Stimulated activated CD8-positive, alpha-beta memory T cell treated with anti-CD3 and anti-CD28 coated beads, Interleukin-4, amount 100 ng/mL, for 24 hours (primary cell): ENCODE data around the gene SORCS1.
"Not testable (repeated sequence)": the region's sequence is repeated elsewhere in the genome, so short reads cannot be mapped to it uniquely, and the experiment has no call there.

Source experiments
- DNase-seq: peaks from one replicate; pipeline ENCODE4 v3.0.0-alpha.2; 2020; ENCODE audit warnings: low read depth

Gene SORCS1

DNA sequence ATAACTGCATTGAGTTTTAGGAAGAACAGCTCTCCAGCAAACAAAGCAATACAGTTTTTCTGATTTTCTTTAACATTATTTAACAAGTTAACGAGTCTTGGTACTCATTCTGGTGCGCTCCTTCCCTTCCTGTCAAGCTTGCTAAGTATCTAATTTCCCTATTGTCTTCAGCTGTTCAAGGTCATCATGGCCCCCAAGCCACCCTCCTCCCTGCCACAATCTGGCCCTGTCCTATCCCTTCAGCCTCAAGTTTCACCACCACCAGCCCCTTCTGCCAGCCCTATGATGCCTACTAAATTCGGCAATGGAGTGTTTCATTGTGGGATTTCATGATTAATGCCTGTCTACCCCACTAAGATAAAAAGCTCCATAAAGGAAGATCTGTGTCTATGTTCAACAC lies 121.0 kb downstream of the SORCS1 start:
- DNase-seq: no peak

DNA sequence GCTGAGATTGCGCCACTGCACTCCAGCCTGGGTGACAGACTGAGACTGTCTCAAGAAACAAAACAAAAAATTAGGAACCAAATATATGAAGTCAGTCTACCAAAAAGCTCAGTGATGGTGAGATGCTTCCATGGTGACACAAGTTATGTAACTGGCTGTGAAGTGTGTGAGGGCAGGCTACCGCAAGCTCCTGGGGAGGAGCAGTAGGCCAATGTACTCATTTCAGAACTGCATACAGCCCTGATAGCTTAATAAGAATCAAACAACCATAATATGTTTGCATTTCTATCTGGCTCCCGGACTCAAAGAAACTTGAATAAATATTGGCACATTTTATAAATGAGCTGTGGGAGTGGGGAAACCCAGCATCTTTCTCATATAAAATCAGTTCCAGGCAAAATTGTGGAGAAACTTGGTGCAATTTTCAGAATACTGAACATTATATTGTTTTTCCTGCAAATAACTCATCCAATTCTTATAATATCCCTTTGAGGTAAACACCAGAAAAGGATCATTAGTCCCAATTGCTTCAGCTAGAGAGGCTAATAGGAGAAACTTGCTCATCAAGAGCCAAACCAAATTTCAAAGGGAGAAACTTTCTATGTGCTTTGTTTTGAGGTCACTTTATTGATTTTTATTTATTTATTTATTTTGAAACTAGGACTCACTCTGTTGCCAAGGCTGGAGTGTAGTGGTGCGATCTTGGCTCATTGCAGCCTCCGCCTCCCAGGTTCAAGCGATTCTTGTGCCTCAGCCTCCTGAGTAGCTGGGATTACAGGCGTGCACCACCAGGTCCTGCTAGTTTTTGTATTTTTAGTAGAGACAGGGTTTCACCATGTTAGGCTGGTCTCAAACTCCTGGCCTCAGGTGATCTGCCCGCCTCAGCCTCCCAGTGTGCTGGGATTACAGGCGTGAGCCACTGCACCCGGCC lies 127.0 kb downstream of the SORCS1 start:
- no peak for DNase-seq

DNA sequence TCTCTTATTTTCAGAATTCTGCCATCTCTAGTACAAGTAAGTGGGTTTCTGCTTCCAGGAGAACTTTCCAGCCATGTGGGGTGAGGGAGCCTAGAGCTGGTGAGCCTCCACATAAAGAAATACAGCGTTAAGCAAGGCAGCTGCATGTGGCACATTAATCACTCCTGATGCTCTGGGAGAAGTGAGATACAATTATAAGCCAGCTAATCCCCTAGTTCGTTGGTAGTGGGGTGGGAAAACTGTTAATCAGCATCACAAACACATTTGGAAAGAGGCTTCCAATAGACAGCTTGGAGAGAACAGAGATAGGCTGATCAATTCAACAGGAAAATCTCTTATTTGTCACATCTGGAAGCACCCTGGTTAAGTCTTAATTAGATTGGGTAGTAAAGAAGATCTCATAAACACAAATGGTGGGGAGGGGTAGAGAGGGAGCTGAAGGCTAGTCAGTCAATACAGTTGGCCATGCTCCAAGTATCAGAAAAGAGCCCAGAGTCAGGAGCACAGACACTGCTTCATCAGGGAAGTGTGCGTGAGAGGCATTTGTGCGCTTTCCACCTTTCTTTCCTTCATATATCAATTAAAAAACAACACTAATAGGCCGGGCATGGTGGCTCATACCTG lies 130.6 kb downstream of the SORCS1 start:
- DNase-seq: no peak

DNA sequence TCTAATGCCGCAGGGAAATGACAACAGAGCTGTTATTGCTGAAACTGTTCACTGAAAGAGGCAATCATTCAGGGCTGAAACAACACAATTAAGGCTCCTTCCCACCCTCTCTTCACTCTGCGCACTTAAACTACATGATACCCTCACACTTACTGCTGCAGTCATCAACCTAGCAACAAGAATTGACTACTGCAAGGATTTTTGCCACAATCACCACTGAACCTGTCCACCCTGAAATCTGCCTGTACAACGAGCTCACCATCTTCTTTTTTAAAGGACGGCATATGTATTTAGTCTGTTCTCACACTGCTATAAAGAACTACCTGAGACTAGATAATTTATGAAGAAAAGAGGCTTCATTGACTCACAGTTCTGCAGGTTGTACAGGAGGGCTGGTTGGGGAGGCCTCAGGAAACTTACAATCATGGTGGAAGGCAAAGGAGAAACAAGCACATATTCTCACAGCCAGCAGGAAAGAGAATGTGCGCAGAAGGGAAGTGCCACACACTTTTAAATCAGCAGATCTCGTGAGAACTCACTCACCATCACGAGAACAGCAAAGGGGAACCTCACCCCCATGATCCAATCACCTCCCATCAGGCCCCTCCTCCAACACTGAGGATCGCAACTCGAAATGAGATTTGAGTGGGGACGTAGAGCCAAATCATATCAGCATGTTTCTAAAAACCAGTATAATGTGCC lies 131.7 kb downstream of the SORCS1 start:
- DNase-seq: no peak

DNA sequence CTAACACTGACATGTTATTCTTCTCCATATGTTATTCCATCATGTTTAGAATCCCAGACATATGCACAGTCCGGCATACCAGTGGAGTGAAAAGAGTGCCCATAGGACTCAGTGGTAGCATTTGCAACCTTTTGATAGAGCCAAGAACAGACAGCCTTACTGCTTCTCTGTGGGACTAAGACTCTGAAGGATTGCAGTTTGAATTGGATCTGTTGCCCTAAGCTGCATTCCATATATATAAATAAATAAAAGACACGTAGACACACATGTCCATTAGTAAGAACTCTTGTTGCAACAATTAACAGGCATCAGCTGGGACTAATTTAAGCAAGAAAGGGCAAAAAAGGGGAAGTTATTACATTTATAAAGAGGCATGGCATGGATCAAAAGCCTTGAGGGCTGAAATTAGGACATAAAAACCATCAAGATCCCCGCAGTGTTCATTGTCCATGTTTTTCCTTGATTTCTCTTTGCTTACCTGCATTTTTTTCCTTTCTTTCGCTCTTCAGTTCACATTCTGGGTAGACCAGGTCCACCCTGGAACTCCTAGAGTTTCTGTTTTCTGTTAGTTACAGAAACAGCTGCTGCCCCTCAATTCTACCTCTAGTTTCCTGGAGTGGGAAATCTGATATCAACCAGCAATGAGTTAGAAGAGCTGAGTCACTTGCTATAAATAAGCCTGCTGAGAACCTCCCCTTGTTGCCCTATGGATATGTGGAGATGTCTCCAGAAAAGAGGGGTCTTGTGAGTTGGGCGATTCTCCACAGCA lies 132.4 kb downstream of the SORCS1 start:
- DNase-seq: no peak

DNA sequence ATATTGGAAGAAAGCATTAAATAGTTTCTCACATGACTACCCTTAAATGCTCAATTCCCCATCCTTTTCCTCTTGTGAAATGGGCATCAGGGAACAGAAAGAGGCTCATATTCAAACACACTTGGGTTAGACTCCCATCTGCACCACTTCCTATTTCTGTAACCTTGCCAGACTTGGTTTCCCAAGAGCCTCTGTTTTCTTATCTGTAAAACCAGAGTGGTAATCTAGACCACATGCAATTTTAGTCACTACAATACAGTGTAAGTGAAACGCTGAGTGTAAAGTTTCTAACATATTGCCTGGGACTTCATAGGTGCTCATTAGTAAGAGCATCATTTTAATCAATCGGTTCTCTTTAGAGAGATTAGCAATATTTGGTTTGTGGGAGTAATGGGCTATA lies 136.3 kb downstream of the SORCS1 start:
- no peak for DNase-seq

DNA sequence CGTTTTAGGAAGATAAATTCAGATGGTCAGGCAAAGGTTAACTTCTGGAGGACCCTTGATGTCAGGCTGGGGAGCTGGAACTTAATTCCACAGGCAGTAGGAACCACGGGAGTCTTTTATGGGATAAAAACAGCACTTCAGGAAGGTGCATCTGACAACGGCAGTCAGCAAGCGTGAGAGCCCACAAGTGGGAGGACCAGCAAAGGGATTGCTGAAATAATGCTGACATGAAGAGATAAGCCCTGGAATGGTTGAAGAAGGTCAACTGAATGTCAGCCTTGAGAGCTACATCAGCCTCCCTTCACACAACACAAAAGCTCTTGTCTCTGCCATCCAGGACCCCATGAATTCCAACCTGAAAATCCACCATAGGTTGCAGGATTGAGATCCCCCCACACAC lies 138.8 kb downstream of the SORCS1 start:
- no peak for DNase-seq

DNA sequence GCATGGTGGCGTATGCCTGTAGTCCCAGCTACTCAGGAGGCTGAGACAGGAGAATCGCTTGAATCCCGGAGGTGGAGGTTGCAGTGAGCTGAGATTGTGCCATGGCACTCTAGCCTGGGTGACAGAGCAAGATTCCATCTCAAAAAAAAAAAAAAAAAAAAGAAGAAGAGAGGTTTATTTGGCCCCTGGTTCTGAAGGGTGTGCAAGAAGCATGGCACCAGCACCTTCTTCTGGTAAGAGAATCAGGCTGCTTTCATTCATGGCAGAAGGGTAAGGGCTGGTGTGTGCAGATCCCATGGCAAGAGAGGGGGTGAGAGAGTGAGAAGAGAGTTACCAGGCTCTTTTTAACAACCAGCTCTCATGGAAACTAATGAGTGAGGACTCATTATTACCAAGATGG lies 140.5 kb downstream of the SORCS1 start:
- DNase-seq: not testable (repeated sequence)

DNA sequence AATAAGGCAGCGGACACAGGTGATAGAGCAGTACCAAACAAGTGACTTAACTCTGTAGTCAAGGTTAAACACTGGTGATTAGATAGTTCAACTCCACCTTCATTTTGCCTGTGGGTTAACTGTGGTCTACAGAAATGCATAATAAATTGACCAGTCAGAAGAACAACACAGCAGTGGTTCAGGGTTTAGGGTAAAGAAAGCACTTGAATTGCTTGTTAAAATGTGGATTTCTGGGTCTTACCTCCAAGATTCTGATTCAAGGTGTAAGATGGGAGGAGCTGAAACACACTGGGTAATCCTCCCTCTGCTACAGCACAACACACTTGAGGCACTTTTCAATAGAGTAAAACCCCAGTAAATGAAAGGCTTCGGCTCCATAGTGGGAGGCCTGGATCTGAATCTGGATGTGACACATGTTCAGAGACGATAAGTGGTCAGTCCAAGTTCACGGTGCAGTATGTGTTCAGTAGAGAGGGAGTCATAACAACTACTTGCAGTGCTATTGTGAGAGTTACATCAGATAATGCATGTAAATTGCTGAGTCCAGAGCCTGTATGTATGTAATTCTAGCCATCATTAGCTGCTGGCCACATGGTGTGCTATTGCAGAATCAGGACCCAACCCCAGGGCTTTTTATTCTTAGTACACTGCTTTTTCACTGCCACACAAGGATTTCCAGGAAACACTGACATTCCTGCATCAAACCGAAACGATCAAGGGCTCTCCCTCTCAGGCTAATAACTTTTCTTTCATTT lies 141.7 kb downstream of the SORCS1 start:
- DNase-seq: no peak

DNA sequence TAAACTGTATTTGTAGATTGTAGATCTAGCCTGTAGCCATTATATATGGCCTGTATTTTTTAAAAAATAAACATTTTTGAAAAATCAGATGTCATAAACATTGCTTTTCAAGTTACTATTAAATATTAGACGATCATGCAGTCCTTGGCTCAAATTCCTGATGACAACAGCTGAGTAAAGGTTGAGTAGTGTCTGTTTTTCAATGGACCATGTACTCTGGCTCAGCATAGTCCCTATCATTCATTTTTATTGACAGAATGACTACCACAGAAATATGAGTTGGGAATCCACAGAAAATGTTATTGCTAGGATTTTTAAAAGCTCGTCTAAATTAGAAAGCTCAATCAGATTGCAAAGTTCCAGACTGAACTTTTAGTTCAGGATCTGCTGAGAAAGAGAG lies 145.4 kb downstream of the SORCS1 start:
- no peak for DNase-seq

DNA sequence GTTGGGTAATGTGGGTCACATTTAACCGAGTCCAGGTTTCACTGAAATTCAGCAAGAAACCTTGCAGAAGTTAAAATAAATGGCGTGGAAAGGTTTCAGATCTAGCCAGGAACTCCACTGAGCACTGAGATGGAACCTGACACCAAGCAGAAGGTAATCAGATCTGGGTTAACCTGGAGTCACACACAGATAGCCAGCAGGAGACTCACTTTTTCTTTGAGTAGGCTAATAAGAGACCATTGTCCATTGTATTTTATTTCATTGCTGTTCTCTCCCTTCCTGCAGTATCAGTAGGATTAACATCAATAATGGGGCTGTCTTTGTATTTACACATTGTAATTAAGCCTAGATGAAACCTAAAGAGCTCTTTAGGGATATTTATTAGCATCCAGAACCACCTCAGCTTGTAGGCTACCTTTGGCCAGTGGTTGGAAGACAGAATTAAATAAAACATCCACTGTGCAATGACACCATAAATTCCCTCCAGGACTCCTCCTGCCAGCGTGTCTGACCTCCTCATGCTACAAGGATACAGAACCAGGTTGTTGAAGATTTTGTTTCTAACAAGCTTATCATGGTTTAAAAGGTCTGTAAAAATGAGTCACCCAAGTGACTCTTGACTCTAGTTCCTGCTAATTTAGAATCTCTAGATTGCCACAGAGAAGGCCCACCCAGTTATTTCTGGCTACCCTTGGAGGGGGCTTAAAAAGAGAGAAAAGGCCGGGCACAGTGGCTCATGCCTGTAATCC lies 151.1 kb downstream of the SORCS1 start:
- no peak for DNase-seq

DNA sequence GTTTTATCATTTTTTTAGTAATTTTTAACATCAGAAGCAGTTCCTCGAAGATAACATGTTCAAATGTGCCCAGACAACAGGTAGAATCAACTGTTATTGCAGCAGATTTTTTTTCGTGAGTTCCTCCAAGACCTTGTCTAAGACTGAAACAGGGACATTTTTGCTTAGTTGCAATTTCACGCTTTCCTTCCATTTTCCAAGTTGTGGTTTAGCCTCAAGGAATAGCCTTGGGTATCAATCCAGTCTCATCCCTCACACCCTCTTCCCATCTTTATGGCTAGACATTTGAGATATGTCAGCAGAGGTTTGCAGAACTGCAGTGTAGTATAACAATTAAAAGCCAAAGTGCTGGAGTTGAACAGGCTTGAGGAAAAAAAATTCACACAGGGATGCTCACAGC lies 152.5 kb downstream of the SORCS1 start:
- no peak for DNase-seq

DNA sequence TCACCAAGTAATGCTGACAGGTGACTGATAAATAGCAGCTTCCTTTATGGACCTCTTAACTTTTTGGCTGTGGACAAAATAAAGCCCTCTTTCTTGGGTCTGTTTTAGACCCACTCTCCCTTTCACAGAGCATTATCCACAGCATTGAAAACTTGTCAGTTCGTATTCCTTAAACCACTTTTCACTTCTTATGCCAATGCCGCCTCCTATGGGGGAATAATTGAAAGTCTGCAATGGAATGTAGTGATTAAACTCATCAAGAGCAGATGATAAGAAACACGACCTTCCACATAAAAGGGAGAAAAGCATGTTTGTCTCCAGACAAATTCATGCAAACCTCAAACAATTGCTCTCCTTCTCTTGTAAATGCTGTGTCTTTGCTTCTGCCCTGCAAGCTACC lies 153.4 kb downstream of the SORCS1 start:
- DNase-seq: no peak

DNA sequence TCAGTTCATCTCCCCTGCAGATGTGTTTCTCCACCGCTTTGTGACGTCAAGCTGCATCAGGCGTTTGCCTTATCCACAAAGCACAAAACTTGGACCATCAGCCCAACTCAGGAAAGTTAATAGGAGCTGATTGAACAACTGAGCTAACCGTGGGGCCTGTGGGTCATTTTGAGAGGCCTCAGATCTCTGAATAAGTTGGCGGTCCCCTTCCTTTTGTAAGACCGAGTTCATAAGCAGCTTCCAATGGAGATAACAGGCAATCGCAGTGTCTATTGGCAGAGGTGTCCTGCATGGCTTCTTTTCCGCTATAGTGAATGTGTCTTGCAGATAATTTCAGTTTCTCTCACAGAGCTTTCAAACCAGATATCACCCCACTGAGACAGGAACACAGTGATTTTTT lies 154.0 kb downstream of the SORCS1 start:
- DNase-seq: no peak

DNA sequence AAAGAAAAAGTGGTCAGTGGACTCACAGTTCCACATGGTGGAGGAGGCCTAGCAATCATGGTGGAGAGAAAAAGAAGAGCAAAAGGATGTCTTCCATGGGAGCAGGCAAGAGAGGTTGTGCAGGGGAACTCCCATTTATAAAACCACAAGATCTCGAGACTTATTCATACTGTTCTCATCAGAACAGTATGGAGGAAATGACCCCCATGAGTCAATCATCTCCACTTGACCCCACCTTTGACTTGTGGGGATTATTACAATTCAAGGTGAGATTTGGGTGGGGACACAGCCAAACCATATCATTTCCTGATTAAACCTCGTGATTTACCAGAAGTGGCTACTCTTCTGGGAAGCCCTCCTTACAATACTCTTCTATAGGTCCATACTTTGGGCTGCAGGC lies 160.1 kb downstream of the SORCS1 start:
- DNase-seq: no peak

DNA sequence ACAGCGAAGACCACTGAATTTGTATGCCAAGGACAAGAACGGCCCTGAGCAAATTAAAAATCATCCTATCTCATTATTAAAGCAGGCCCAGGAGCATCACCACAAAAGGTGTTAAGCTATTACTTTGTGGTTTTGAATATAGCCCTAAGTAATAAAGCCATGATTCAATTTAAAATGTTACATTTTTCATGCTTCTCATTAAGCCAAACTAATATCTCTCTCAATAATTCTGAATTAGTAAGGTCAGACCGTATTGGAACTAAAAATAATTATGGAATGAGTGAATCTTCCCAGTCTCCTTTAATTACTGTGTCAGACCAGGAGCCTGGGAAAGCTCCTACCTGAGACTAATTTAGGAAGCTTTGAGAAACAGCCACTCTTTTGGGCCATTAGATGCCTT lies 162.4 kb downstream of the SORCS1 start:
- DNase-seq: no peak

DNA sequence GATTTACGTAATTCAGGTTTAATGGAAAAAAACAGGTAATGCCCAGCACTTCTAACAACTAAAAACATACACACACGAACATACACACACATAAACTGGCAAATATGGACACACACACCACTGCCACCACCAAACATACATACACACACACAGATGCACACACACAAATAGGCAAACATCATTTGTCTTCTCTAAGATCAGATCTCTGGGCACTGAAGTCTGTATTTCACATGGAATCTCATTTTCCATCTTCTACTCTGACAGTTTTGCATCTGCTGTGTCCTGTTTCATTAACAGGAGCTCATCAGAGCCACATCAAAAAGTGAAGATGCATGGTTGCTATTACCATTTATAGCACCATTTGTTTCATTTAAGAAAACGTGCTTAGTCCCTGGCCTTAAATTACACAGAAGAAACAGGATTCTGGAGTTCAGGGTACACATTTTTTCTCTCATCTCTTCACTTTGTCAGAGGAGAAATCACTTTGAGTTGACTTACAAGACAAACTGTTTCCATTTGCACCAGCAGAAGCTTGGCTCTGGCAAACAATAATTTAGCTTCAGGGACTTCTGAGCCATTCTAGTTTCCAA lies 165.3 kb downstream of the SORCS1 start:
- DNase-seq: no peak

DNA sequence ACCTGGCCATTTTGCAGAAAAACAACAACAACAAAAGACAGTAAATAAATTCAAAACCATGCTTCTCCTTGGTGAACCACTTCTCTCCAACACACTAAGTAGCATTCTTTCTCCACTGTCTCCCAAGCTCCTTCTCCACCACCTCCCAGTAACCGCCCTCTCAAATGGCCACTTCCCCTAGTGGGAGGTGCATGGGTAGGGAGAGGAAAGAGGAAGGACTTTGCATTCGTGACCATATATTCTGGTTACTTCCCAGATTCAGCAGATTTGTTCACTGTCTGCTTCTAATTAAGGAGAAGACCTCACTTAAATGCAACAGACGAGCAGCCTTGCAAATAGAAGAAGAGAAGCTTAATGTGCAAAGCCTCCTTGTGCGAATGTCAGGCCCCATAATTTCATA lies 166.8 kb downstream of the SORCS1 start:
- DNase-seq: no peak

DNA sequence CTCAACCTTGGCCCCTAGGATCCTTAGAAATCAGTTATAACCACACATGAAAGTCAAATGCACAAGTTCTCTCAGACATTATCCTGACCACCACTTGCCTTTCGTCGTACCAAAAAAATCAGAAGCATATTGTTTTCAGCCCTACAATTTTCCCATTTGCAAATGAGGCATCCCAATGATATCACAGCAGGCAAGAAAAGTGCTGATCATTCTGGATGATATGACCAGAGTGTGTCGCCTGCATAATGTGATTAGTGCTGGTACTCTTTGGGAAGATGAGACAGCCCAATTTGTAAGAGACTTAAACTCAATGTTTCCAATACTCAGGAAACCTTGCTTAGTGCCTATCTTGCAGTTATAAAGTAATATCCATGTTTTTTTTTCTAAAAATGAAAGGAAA lies 168.0 kb downstream of the SORCS1 start:
- no peak for DNase-seq

DNA sequence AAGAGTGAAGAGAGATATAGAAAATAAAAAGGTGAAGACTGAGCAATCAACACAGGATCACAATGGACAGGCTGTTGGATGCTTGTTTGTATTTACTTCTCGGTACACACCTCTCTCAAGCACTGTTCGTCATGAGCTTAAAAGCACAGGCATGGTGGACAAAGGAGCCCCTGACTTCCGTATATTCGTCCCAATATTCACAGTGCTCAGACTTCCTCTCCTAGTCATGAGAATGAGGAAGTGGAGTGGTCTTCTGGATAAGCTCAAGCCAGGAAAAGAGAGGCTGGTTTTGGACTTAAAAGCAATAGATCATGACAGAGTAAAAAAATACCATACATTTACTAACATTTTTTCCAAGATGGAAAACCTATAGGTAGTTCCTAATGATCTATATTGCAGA lies 172.5 kb downstream of the SORCS1 start:
- DNase-seq: no peak
